HL-60 (cell line): ENCODE measurements around the gene NDUFAF2.

Experiments used
- CTCF ChIP-seq: IDR thresholded peaks from one replicate; pipeline ENCODE4 v1.5.1; 2011; ENCODE audit warnings: low read length, control low read depth, inconsistent platforms; ENCODE audit not compliant: insufficient read depth
- POLR2AphosphoS5 ChIP-seq: IDR thresholded peaks from 2 replicates; pipeline ENCODE4 v1.6.1; 2012; ENCODE audit warnings: low read depth

- TF ChIP-seq CTCF (no peak), POLR2AphosphoS5 (no peak)
These were observed 194.9 kb downstream of the NDUFAF2 start for GRCh38 chr5:61139931-61140330.
